Smooth muscle cell (in vitro differentiated cells): Measurements from ENCODE around the gene KRTAP4-2. TPM values are rescaled to one million over a fixed set of nuclear protein-coding genes. Genes with fewer than 3 reads are reported as not detected.
"Not testable (repeated sequence)": the region's sequence is repeated elsewhere in the genome, so short reads cannot be mapped to it uniquely, and the experiment has no call there.

Experiments
- DNase-seq: peaks from one replicate; lab custom pipeline; 2025; ENCODE audit not compliant: unreplicated experiment; lab: John Stamatoyannopoulos, UW
- H2AFZ ChIP-seq: fragments of 200-600 bp; sonication (generic); 2 replicates; pipeline ENCODE4 v1.6.0; 2016; ENCODE audit warnings: antibody characterized with exemption, low read depth, mild to moderate bottlenecking
- H3F3A ChIP-seq: fragments of 200-600 bp; sonication (generic); 2 replicates; pipeline ENCODE4 v1.6.0; 2017; ENCODE audit warnings: antibody characterized with exemption, low read depth
- H3K27ac ChIP-seq: fragments of 200-600 bp; sonication (generic); 2 replicates; pipeline ENCODE4 v1.5.1; 2016; ENCODE audit warnings: low read depth, mild to moderate bottlenecking
- H3K27me3 ChIP-seq: fragments of 200-600 bp; sonication (generic); 2 replicates; pipeline ENCODE4 v1.6.1; 2016; ENCODE audit warnings: low read depth, mild to moderate bottlenecking
- H3K36me3 ChIP-seq: fragments of 200-600 bp; sonication (generic); 2 replicates; pipeline ENCODE4 v1.5.1; 2016; ENCODE audit warnings: low read depth
- H3K4me1 ChIP-seq: fragments of 200-600 bp; sonication (generic); 2 replicates; pipeline ENCODE4 v1.5.1; 2016; ENCODE audit warnings: low read depth
- H3K4me2 ChIP-seq: fragments of 200-600 bp; sonication (generic); 2 replicates; pipeline ENCODE4 v1.6.0; 2016; ENCODE audit warnings: mild to moderate bottlenecking
- H3K4me3 ChIP-seq: fragments of 200-600 bp; sonication (generic); 2 replicates; pipeline ENCODE4 v1.5.1; 2016; ENCODE audit warnings: mild to moderate bottlenecking
- H3K79me2 ChIP-seq: fragments of 200-600 bp; sonication (generic); 2 replicates; pipeline ENCODE4 v1.6.0; 2016; ENCODE audit warnings: low read depth, mild to moderate bottlenecking
- H3K9ac ChIP-seq: fragments of 200-600 bp; sonication (generic); 2 replicates; pipeline ENCODE4 v1.6.0; 2016; ENCODE audit warnings: low read depth
- H3K9me3 ChIP-seq: fragments of 200-600 bp; sonication (generic); replicated peaks from 2 replicates; pipeline ENCODE4 v1.5.1; 2016; ENCODE audit warnings: low read depth
- H4K20me1 ChIP-seq: fragments of 200-600 bp; sonication (generic); 2 replicates; pipeline ENCODE4 v1.6.0; 2016; ENCODE audit warnings: low read depth
- CTCF ChIP-seq: fragments of 200-600 bp; sonication (generic); IDR thresholded peaks from 2 replicates; pipeline ENCODE4 v1.5.1; 2017; ENCODE audit warnings: borderline replicate concordance, mild to moderate bottlenecking, antibody characterized with exemption; ENCODE audit not compliant: insufficient read depth, poor library complexity, severe bottlenecking
- WGBS: methylation state at CpG from one replicate; pipeline ENCODE4 v1.1.7; 2016; ENCODE audit warnings: low lambda C conversion rate; 5-methylcytosine and 5-hydroxymethylcytosine counted together
- polyA plus RNA-seq: library from polyadenylated mRNA; unstranded; fragments of >200 nt; fragmentation: Nextera tagmentation; extraction: Ambion mirVana; gene quantifications from 2 replicates; pipeline ENCODE4 v1.2.1, GENCODE V29; 2016
- total RNA-seq: library from RNA; depleted of rRNA; stranded (reverse); fragments of >200 nt; gene quantifications from 2 replicates; pipeline ENCODE4 v1.2.3, GENCODE V29; 2014

KRTAP4-2 gene
- total and polyA plus RNA-seq, 2 experiments from 2014 or later = not detected

- H3K9me3 ChIP-seq = no peaks in the 10 kb centered on the region
- no peaks in the 10 kb centered on the region for H3K79me2 ChIP-seq
- no peaks in the 10 kb centered on the region for H3F3A ChIP-seq
- no peak for TF ChIP-seq CTCF
- H3K4me2 ChIP-seq = no peak within 1 kb of the TSS
- H3K36me3 ChIP-seq = no peaks in the 10 kb centered on the region
- no peak within 1 kb of the TSS for H2AFZ ChIP-seq
- no peaks in the 10 kb centered on the region for H3K4me1 ChIP-seq
- H3K4me3 ChIP-seq = no peak within 1 kb of the TSS
- WGBS = 89% methylated on average over 1 of the region's 1 CpG
- H3K9ac ChIP-seq = no peak within 1 kb of the TSS
- DNase-seq = no peak
- no peak within 1 kb of the TSS for H3K27ac ChIP-seq
- H4K20me1 ChIP-seq = no peaks in the 10 kb centered on the region
- H3K27me3 ChIP-seq = peaks cover 4% of the 10 kb centered on the region
Observed at GRCh38 chr17:41160648-41161047, 17.4 kb downstream of the KRTAP4-2 start, which contains the start of gene KRTAP4-4. TSS of gene KRTAP4-4 (minus strand) at chr17:41160748. CDS start at chr17:41160691, 57 bp downstream.

GRCh38 chr17:41160190-41160589 is 17.8 kb downstream of the KRTAP4-2 start:
- H3F3A ChIP-seq, H3K36me3 ChIP-seq, H3K4me2 ChIP-seq, H3K79me2 ChIP-seq, H3K9me3 ChIP-seq, H2AFZ ChIP-seq, H3K9ac ChIP-seq, H3K27ac ChIP-seq, H3K27me3 ChIP-seq, H3K4me1 ChIP-seq, H3K4me3 ChIP-seq, H4K20me1 ChIP-seq, DNase-seq: not testable (repeated sequence)
- 82% methylated on average over 3 of the region's 3 CpGs for WGBS

- no peak for DNase-seq
- Histone ChIP-seq H3K9me3 (no peaks in the 10 kb centered on the region), H3K4me1 (no peaks in the 10 kb centered on the region), H2AFZ (peak overlapping the region; percentile 26), H4K20me1 (no peaks in the 10 kb centered on the region), H3K4me3 (no peak overlapping the region), H3K27me3 (no peaks in the 10 kb centered on the region), H3K36me3 (no peaks in the 10 kb centered on the region), H3K27ac (no peak overlapping the region), H3K79me2 (no peaks in the 10 kb centered on the region), H3K4me2 (no peak overlapping the region), H3F3A (no peaks in the 10 kb centered on the region), H3K9ac (no peak overlapping the region)
- no peak for TF ChIP-seq CTCF
- WGBS = 7% methylated on average over 2 of the region's 2 CpGs
Observed at GRCh38 chr17:41153856-41154255, 24.2 kb downstream of the KRTAP4-2 start.

GRCh38 chr17:41151525-41151924 is 26.5 kb downstream of the KRTAP4-2 start:
- TF ChIP-seq CTCF = no peak
- Histone ChIP-seq H3F3A (no peaks in the 10 kb centered on the region), H3K9me3 (no peaks in the 10 kb centered on the region), H3K36me3 (no peaks in the 10 kb centered on the region), H3K27me3 (no peaks in the 10 kb centered on the region), H3K4me3 (no peak overlapping the region), H3K27ac (no peak overlapping the region), H3K4me1 (no peaks in the 10 kb centered on the region), H2AFZ (no peak overlapping the region), H4K20me1 (no peaks in the 10 kb centered on the region), H3K4me2 (no peak overlapping the region), H3K79me2 (no peaks in the 10 kb centered on the region), H3K9ac (no peak overlapping the region)
- 95% methylated on average over 2 of the region's 2 CpGs for WGBS
- no peak for DNase-seq
